ENCODE results near the gene NUDT3.
A peak's percentile ranks its signal among the peaks of the same experiment; 100 is the strongest.

The NUDT3 gene

GRCh38 chr6:34392497-34393190 lies at the start of gene NUDT3:
TSS of gene NUDT3 (minus strand) at chr6:34392669. CDS start at chr6:34392362, 307 bp downstream.
- peak; percentile 69 for TF ChIP-seq CTCF (conservative IDR thresholded peaks at IDR 0.05; ENCODE audit: control insufficient read depth, insufficient read depth, low read depth, low read length)
- DNase-seq (ENCODE audit: low read depth), result peak; percentile 91
- H3K4me3 ChIP-seq (ENCODE audit: control insufficient read depth, low read depth, low read length), result peak within 1 kb of the TSS; percentile 58

DNA sequence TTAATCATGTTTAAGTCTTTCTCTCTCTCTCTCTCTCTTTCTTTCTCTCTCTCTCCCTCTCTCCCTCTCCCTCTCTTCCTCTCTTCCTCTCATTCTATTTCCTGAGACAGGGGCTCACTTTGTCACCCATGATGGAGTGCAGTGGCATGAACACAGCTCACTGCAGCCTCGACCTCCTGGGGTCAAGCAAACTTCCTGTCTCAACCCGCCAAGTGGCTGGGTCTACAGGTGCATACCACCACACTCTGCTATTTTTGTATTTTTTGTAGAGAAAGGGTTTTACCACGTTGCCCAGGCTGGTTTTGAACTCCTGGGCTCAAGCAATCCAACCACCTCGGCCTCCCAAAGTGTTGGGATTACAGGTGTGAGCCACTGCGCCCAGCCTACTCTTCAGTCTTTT lies 49.1 kb upstream of the NUDT3 start:
- TF ChIP-seq CTCF (conservative IDR thresholded peaks at IDR 0.05; ENCODE audit: control insufficient read depth, insufficient read depth, low read depth, low read length), result no peak
- H3K4me3 ChIP-seq (ENCODE audit: control insufficient read depth, low read depth, low read length), result no peak overlapping the region

DNA sequence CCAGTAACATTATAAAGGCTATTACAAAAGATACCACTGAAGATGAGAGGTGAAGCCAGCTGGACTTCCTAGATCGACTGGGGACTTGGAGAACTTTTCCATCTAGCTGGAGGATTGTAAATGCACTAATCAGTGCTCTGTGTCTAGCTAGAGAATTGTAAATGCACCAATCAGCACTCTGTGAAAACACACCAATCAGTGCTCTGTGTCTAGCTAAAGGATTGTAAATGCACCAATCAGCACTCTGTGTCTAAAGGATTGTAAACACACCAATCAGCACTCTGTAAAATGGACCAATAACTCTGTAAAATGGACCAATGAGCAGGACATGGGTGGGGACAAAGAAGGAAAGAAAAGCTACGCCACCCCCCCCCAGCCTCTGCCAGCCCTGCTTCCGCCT lies 47.0 kb upstream of the NUDT3 start:
- no peak for TF ChIP-seq CTCF (conservative IDR thresholded peaks at IDR 0.05; ENCODE audit: control insufficient read depth, insufficient read depth, low read depth, low read length)
- H3K4me3 ChIP-seq (ENCODE audit: control insufficient read depth, low read depth, low read length), result no peak overlapping the region
- DNase-seq (ENCODE audit: low read depth), result no peak

More for the DNA sequence above, 49.1 kb upstream of the NUDT3 start:
- no peak for DNase-seq (ENCODE audit: low read depth)

GRCh38 chr6:34438705-34439104 lies 46.2 kb upstream of the NUDT3 start:
- no peak overlapping the region for H3K4me3 ChIP-seq (ENCODE audit: control insufficient read depth, low read depth, low read length)
- no peak for DNase-seq (ENCODE audit: low read depth)
- TF ChIP-seq CTCF (conservative IDR thresholded peaks at IDR 0.05; ENCODE audit: control insufficient read depth, insufficient read depth, low read depth, low read length), result no peak

GRCh38 chr6:34437644-34437970 lies 45.1 kb upstream of the NUDT3 start:
- no peak overlapping the region for H3K4me3 ChIP-seq (ENCODE audit: control insufficient read depth, low read depth, low read length)
- no peak for TF ChIP-seq CTCF (conservative IDR thresholded peaks at IDR 0.05; ENCODE audit: control insufficient read depth, insufficient read depth, low read depth, low read length)
- DNase-seq (ENCODE audit: low read depth), result no peak

DNA sequence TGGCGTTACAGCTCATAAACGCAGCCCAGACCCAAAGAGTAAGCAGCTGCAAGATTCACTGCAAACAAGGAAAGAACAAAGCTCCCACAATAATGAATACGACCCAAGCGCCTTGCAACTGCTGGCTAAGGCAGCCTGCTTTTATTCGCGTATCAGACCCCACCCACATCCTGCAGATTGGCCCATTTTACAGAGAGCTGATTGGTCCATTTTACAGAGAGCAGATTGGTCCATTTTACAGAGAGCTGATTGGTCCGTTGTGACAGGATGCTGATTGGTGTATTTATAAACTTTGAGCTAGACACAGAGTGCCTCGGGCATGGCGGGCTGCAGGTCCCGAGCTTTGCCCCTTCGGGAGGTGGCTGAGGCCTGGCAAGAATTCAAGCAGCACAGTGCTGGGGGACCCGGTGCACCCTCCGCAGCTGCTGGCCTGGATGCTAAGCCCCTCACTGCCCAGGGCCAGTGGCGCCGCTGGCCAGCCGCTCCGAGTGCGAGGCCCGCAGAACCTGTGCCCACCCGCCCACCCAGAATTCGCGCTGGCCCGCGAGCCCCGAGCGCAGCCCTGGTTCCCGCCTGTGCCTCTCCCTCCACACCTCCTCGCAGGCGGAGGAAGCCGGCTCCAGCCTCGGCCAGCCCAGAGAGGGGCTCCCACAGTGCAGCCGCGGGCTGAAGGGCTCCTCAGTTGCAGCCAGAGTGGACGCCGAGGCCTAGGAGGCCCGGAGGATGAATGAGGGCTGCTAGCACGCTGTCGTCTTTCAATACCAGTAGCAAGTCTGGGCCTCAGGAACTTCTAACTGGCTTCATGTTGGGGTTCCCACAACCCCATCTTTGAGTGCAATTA lies 44.6 kb upstream of the NUDT3 start:
- TF ChIP-seq CTCF (conservative IDR thresholded peaks at IDR 0.05; ENCODE audit: control insufficient read depth, insufficient read depth, low read depth, low read length), result no peak
- DNase-seq (ENCODE audit: low read depth), result no peak
- H3K4me3 ChIP-seq (ENCODE audit: control insufficient read depth, low read depth, low read length), result no peak overlapping the region
